Right lobe of liver (tissue), 4 donors: Measurements from ENCODE around the gene TMTC1.

Experiments
- POLR2A ChIP-seq: fragments of 450-650 bp; IDR thresholded peaks from one replicate; pipeline ENCODE4 v1.6.1; 2017; ENCODE audit warnings: antibody characterized with exemption, mild to moderate bottlenecking
- TF ChIP-seq, protein P1 (sequence below), 4 donors: fragments of 200-600 bp in 3 of 4; fragments of 450-650 bp in 1 of 4; IDR thresholded peaks; one replicate each; pipeline versions ENCODE4 v1.5.1 to v1.8.0; 2016 to 2022; ENCODE audit warnings: antibody characterized with exemption in 4 of 4, mild to moderate bottlenecking in 2 of 4
- donor health status: DM: no; HTN: no; CAD: no.
- donor health status: DM: no; HTN: no; CAD: no.
- donor health status: DM: no; HTN: yes; CAD: no.

DNA sequence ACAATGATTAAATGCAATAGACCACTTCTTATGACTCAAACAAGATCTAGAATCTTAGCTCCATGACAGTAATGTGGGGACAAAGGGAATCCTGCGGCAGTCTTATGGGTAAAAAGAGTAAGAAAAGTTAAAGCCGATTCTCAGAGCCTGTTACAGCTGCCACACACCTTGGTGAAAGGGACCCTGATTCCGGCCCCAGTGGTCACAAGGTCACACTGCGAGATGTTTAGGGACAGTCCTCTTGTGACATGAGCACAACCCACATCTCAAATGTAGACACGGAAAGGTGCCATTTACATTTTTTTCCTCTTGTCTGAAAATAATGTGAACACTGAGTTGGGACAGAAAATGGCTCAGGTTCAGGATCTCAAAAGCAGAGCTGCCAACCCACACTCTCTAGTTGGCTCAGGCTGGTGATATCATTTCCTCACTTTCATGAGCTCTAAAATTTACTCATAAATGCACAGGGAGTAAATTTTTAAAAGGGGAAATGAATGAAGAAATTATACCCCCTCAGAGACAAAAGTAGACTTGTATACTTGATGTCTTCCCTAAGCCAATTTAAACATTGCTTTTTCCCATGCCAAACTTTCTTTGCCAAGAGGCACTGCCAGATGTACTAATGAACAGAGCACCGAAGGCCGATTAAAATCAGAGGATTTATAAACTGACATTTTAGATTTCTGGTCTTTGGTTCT is 173.1 kb downstream of the TMTC1 start:
- TF ChIP-seq POLR2A = no peak
- TF ChIP-seq, protein P1, sequence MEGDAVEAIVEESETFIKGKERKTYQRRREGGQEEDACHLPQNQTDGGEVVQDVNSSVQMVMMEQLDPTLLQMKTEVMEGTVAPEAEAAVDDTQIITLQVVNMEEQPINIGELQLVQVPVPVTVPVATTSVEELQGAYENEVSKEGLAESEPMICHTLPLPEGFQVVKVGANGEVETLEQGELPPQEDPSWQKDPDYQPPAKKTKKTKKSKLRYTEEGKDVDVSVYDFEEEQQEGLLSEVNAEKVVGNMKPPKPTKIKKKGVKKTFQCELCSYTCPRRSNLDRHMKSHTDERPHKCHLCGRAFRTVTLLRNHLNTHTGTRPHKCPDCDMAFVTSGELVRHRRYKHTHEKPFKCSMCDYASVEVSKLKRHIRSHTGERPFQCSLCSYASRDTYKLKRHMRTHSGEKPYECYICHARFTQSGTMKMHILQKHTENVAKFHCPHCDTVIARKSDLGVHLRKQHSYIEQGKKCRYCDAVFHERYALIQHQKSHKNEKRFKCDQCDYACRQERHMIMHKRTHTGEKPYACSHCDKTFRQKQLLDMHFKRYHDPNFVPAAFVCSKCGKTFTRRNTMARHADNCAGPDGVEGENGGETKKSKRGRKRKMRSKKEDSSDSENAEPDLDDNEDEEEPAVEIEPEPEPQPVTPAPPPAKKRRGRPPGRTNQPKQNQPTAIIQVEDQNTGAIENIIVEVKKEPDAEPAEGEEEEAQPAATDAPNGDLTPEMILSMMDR (IDR thresholded peaks at IDR 0.05) = no peak
